A673 (cell line): ENCODE results near the gene ANKRD2. TPM values are rescaled to one million over a fixed set of nuclear protein-coding genes. Genes with fewer than 3 reads are reported as not detected.
A peak's percentile ranks its signal among the peaks of the same experiment; 100 is the strongest.

Source experiments
- BruUV-seq: library from RNA; stranded (reverse); fragments of 400-500 nt; replicated peaks from 2 replicates; lab custom pipeline; 2021; lab: Mats Ljungman, UMichigan
- CTCF ChIA-PET: fragments of 300-600 bp; sonication (Branson Sonifier 250); formaldehyde crosslinking; loops from one replicate; lab custom pipeline; 2022; ENCODE audit warnings: antibody characterized with exemption; lab: Charles Lee
- POLR2A ChIA-PET: fragments of 300-600 bp; sonication (Branson Sonifier 250); formaldehyde crosslinking; loops from one replicate; lab custom pipeline; 2022; ENCODE audit warnings: antibody characterized with exemption; ENCODE audit not compliant: low non-redundant PET; lab: Charles Lee
- DNase-seq: peaks from one replicate; pipeline ENCODE4 v3.0.0-alpha.2; 2015; ENCODE audit warnings: low spot score
- H3K27ac ChIP-seq: fragments of 200-600 bp; sonication (generic); 2 replicates; pipeline ENCODE4 v1.5.1; 2016; ENCODE audit warnings: mixed run types, low read depth, mild to moderate bottlenecking, mixed read lengths, antibody characterized with exemption, low read length; ENCODE audit not compliant: poor library complexity, severe bottlenecking
- H3K27me3 ChIP-seq: fragments of 200-600 bp; sonication (generic); replicated peaks from 2 replicates; pipeline ENCODE4 v1.6.1; 2017; ENCODE audit warnings: mixed run types, low read depth, mild to moderate bottlenecking, mixed read lengths, antibody characterized with exemption, low read length; ENCODE audit not compliant: insufficient read depth, poor library complexity
- H3K36me3 ChIP-seq: fragments of 200-600 bp; sonication (generic); 2 replicates; pipeline ENCODE4 v1.6.1; 2016; ENCODE audit warnings: mixed run types, mild to moderate bottlenecking, mixed read lengths, antibody characterized with exemption, low read length; ENCODE audit not compliant: insufficient read depth, poor library complexity, severe bottlenecking
- H3K4me1 ChIP-seq: fragments of 200-600 bp; sonication (generic); 2 replicates; pipeline ENCODE4 v1.6.1; 2017; ENCODE audit warnings: mixed run types, mild to moderate bottlenecking, mixed read lengths, antibody characterized with exemption, low read length; ENCODE audit not compliant: insufficient read depth, poor library complexity, severe bottlenecking
- H3K4me3 ChIP-seq: fragments of 200-600 bp; sonication (generic); 2 replicates; pipeline ENCODE4 v1.5.1; 2016; ENCODE audit warnings: low read depth, mixed run types, mild to moderate bottlenecking, mixed read lengths, low read length; ENCODE audit not compliant: poor library complexity, severe bottlenecking
- H3K9me3 ChIP-seq: fragments of 200-600 bp; sonication (generic); 2 replicates; pipeline ENCODE4 v1.6.1; 2016; ENCODE audit warnings: mixed run types, low read depth, mild to moderate bottlenecking, mixed read lengths, antibody characterized with exemption, low read length; ENCODE audit not compliant: poor library complexity, severe bottlenecking
- EZH2 ChIP-seq: fragments of 200-600 bp; sonication (generic); IDR thresholded peaks from 2 replicates; pipeline ENCODE4 v1.6.1; 2017; ENCODE audit warnings: borderline replicate concordance, low read depth, mild to moderate bottlenecking, mixed read lengths, antibody characterized with exemption, low read length; ENCODE audit not compliant: poor library complexity, severe bottlenecking
- intact Hi-C: fragments of 100-400 bp; cut with micrococcal nuclease; formaldehyde crosslinking; loops from one replicate; pipeline ENCODE4 v1.10.0; 2022; ENCODE audit not compliant: unreplicated experiment
- total RNA-seq: library from RNA; stranded (reverse); gene quantifications from 2 replicates; pipeline ENCODE4 v1.2.3, GENCODE V29; 2021
- TF ChIP-seq, protein P1 (sequence below): fragments of 300-800, 200-600 bp; sonication (generic); conservative IDR thresholded peaks from 2 replicates; pipeline ENCODE4 v1.5.1; 2017; ENCODE audit warnings: low read depth, mild to moderate bottlenecking, antibody characterized with exemption, low read length, moderate library complexity, mixed read lengths

ANKRD2 gene
- total RNA-seq, 1 experiment from 2014 or later = not detected

DNA sequence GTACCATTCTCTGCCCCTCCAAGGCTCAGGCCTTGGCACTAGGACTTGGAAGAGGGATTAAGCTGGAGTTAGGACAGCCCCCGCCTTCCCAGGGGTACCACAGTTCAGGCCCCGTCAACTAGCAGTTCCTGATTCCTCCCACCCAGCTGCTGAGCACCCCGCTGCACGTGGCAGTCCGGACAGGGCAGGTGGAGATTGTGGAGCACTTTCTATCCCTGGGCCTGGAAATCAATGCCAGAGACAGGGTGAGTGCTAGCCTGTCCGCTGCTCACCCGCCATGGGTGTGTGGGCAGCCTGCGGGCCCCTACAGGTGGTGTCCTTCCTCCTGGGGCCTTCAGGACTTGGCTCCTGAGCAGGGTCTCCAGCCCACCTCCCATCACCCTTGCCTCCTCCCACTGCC, 9.6 kb downstream of the ANKRD2 start:
- no peak for TF ChIP-seq EZH2
- TF ChIP-seq, protein P1, sequence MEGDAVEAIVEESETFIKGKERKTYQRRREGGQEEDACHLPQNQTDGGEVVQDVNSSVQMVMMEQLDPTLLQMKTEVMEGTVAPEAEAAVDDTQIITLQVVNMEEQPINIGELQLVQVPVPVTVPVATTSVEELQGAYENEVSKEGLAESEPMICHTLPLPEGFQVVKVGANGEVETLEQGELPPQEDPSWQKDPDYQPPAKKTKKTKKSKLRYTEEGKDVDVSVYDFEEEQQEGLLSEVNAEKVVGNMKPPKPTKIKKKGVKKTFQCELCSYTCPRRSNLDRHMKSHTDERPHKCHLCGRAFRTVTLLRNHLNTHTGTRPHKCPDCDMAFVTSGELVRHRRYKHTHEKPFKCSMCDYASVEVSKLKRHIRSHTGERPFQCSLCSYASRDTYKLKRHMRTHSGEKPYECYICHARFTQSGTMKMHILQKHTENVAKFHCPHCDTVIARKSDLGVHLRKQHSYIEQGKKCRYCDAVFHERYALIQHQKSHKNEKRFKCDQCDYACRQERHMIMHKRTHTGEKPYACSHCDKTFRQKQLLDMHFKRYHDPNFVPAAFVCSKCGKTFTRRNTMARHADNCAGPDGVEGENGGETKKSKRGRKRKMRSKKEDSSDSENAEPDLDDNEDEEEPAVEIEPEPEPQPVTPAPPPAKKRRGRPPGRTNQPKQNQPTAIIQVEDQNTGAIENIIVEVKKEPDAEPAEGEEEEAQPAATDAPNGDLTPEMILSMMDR = no peak
- BruUV-seq = no TSS peak
- Histone ChIP-seq H3K9me3 (no peaks in the 10 kb centered on the region), H3K4me1 (no peaks in the 10 kb centered on the region), H3K27ac (no peak overlapping the region), H3K36me3 (no peaks in the 10 kb centered on the region), H3K27me3 (no peaks in the 10 kb centered on the region), H3K4me3 (no peak overlapping the region)
- POLR2A ChIA-PET = no interaction called here
- no peak for DNase-seq
- intact Hi-C loops = no loop called here
- CTCF ChIA-PET = no interaction called here

DNA sequence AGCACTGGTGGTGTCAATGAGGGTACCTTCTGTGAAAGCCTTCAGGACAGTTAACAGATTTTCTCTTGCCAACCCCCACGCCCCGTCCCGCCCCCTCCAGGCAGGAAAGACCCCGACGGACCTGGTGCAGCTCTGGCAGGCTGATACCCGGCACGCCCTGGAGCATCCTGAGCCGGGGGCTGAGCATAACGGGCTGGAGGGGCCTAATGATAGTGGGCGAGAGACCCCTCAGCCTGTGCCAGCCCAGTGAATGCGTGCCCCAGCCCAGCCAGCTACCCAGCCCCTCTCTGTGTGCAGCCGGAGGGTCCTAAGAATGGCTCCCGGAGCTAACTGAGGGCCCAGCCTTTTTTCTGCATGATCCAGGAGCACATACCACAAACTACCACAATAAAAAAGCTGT, 10.9 kb downstream of the ANKRD2 start:
- no peak for TF ChIP-seq EZH2
- TF ChIP-seq, protein P1 = no peak
- Histone ChIP-seq H3K4me1 (no peaks in the 10 kb centered on the region), H3K27me3 (no peaks in the 10 kb centered on the region), H3K9me3 (no peaks in the 10 kb centered on the region), H3K4me3 (no peak overlapping the region), H3K36me3 (no peaks in the 10 kb centered on the region), H3K27ac (no peak overlapping the region)
- BruUV-seq = no TSS peak
- ChIA-PET POLR2A (no interaction called here), CTCF (no interaction called here)
- no peak for DNase-seq
- intact Hi-C loops = no loop called here

DNA sequence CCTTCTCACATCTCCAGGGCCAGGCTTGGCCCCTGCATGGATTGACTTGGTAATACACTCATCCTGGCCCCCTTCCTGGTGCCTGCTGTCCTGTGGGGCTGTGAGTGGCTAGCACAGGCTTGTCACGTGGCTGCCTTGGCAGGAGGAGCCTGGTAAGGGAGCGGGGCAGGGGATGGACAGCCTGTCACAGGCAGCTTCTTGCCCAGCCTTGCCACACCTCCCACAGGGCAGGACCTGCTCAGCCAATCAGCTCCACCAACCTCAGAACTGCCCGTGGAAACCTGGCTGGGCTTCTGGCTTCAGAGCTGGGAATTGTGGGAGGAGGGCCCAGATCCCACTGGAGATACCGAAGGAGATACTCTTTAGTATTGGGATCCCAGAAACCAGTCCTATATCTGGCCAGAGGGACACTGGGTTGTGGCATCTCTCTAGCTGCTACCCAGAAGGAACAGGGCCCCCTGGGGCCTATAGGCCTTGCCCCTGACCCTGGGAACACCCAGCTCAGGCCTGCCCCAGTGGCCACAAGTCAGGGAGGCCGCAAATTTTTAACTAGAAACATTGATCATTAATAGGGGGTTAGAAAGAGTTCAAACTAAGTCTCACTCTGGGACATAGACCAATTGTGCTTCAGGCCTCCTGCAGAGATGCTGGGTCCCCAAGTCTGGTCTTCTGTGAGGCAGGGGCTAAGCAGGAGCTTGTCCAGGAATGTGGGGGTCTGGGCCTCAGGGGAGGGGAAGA, 11.7 kb downstream of the ANKRD2 start, which contains the start of gene HOGA1:
Gene HOGA1 (plus strand): TSS at position 330 of the 738 bp plus-strand sequence. CDS start 315 bp downstream, at position 645.
- POLR2A ChIA-PET = no interaction called here
- CTCF ChIA-PET = no interaction called here
- Histone ChIP-seq H3K4me3 (no peak within 1 kb of the TSS), H3K4me1 (no peaks in the 10 kb centered on the region), H3K27ac (no peak within 1 kb of the TSS), H3K27me3 (no peaks in the 10 kb centered on the region), H3K36me3 (no peaks in the 10 kb centered on the region), H3K9me3 (no peaks in the 10 kb centered on the region)
- intact Hi-C loops = no loop called here
- DNase-seq = peak; percentile 31
- no peak for TF ChIP-seq EZH2
- TF ChIP-seq, protein P1 = no peak
- BruUV-seq = no TSS peak
